ENCODE data around the gene ARHGEF19. TPM values are rescaled to one million over a fixed set of nuclear protein-coding genes. Genes with fewer than 3 reads are reported as not detected.

Gene ARHGEF19
- total and polyA plus RNA-seq, 9 of the 15 experiments (the other 6 are each of a cell fraction or from before 2014, with no cell fraction given) = 0.73 to 21.0 (median 5.2) TPM

DNA sequence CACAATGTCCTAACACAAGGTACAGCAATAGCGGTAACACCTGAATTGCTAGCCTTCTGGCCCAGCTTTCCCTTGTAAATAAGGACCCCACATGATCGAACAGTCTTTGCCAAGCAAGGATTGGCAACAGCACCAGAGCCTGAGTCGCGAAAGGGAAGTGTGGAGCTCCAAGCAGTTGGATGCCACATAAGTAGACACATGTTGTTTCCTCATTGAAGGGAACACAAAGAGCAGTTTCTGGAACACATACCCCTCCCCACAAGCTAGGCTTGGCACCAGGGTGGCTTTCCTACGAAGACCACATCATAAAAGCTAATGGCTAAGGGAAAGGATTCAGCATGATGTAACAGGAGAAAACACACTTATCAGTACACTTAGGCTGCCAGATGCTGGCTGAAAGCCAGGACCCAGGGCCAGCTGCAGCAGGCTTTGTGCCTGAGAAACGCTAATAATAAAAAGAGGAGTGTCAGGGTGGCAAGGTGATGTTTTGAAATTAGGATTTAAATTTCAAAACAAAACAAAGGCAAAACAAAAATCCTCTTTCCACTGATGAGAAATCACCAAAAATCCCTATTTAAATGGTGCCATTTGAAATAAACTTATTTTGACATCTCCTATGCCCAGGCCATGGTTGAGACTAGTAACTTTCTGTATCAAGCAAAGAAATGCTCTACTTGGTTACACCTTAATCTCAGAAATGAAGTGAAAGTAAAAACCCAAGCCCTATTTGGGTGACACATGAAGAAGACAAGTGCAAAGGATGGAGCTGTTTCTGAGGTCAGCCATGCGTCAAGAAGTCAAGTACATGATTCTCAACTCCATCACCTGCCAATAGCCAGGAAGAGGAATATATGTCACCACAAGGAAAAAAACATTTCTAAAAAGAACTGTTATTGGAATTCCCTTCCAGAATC, 36.4 kb upstream of the ARHGEF19 start (continued):
- TF ChIP-seq ERF (CRISPR knock-in tag; IDR thresholded peaks at IDR 0.05) (peak; percentile 56; the same call in 1 of the 2 replicates), SMARCA4 (IDR thresholded peaks at IDR 0.05) (peak; percentile 96), SMAD3 (CRISPR knock-in tag; conservative IDR thresholded peaks at IDR 0.05) (peak; percentile 96), ATF3 (IDR thresholded peaks at IDR 0.05) (peak; percentile 95), ATF3 (CRISPR knock-in tag; conservative IDR thresholded peaks at IDR 0.05) (peak; percentile 55; the same call in 1 of the 2 replicates), NFE2L1 (tag; IDR thresholded peaks at IDR 0.05; ENCODE audit: borderline replicate concordance, low read depth) (no peak), ZNF830 (CRISPR knock-in tag; IDR thresholded peaks at IDR 0.05) (no peak), PML (IDR thresholded peaks at IDR 0.05; ENCODE audit: low read length) (peak; percentile 82), ZNF507 (tag; conservative IDR thresholded peaks at IDR 0.05) (no peak), MXD1 (CRISPR knock-in tag; IDR thresholded peaks at IDR 0.05; ENCODE audit: borderline replicate concordance, poor library complexity, severe bottlenecking) (peak; percentile 72), PTRF (tag; IDR thresholded peaks at IDR 0.05) (peak; percentile 79; the same call in 1 of the 2 replicates), CBX5 (IDR thresholded peaks at IDR 0.05; ENCODE audit: borderline replicate concordance, low read depth) (no peak), ZNF324 (CRISPR knock-in tag; IDR thresholded peaks at IDR 0.05) (peak; percentile 56; the same call in 1 of the 2 replicates), ATF7 (IDR thresholded peaks at IDR 0.05) (peak; percentile 93), ZNF589 (CRISPR knock-in tag; IDR thresholded peaks at IDR 0.05; ENCODE audit: low read depth) (peak; percentile 99), TOE1 (IDR thresholded peaks at IDR 0.05; ENCODE audit: borderline replicate concordance) (no peak; the same call in 1 of the 2 replicates), TOE1 (CRISPR knock-in tag; IDR thresholded peaks at IDR 0.05; ENCODE audit: borderline replicate concordance, low read depth) (no peak), HDAC8 (tag; IDR thresholded peaks at IDR 0.05) (peak; percentile 93), NCOA2 (IDR thresholded peaks at IDR 0.05; ENCODE audit: partially characterized antibody in 2 of 2) (no peak)
- TF ChIP-seq, protein P1, sequence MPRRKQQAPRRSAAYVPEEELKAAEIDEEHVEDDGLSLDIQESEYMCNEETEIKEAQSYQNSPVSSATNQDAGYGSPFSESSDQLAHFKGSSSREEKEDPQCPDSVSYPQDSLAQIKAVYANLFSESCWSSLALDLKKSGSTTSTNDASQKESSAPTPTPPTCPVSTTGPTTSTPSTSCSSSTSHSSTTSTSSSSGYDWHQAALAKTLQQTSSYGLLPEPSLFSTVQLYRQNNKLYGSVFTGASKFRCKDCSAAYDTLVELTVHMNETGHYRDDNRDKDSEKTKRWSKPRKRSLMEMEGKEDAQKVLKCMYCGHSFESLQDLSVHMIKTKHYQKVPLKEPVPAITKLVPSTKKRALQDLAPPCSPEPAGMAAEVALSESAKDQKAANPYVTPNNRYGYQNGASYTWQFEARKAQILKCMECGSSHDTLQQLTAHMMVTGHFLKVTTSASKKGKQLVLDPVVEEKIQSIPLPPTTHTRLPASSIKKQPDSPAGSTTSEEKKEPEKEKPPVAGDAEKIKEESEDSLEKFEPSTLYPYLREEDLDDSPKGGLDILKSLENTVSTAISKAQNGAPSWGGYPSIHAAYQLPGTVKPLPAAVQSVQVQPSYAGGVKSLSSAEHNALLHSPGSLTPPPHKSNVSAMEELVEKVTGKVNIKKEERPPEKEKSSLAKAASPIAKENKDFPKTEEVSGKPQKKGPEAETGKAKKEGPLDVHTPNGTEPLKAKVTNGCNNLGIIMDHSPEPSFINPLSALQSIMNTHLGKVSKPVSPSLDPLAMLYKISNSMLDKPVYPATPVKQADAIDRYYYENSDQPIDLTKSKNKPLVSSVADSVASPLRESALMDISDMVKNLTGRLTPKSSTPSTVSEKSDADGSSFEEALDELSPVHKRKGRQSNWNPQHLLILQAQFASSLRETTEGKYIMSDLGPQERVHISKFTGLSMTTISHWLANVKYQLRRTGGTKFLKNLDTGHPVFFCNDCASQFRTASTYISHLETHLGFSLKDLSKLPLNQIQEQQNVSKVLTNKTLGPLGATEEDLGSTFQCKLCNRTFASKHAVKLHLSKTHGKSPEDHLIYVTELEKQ (CRISPR knock-in tag; IDR thresholded peaks at IDR 0.05) = no peak
- TF ChIP-seq, protein P2, sequence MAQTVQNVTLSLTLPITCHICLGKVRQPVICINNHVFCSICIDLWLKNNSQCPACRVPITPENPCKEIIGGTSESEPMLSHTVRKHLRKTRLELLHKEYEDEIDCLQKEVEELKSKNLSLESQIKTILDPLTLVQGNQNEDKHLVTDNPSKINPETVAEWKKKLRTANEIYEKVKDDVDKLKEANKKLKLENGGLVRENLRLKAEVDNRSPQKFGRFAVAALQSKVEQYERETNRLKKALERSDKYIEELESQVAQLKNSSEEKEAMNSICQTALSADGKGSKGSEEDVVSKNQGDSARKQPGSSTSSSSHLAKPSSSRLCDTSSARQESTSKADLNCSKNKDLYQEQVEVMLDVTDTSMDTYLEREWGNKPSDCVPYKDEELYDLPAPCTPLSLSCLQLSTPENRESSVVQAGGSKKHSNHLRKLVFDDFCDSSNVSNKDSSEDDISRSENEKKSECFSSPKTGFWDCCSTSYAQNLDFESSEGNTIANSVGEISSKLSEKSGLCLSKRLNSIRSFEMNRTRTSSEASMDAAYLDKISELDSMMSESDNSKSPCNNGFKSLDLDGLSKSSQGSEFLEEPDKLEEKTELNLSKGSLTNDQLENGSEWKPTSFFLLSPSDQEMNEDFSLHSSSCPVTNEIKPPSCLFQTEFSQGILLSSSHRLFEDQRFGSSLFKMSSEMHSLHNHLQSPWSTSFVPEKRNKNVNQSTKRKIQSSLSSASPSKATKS (CRISPR knock-in tag; IDR thresholded peaks at IDR 0.05) = 0 out of 2 replicates have a peak, but pooled peaks have one; percentile 19

Measured in K562 (cell line).